Inferior parietal cortex (tissue), 1 donor: ENCODE data around the gene PIGT.
A peak's percentile ranks its signal among the peaks of the same experiment; 100 is the strongest.

ENCODE experiments used
- DNase-seq: peaks from one replicate; pipeline ENCODE4 v3.0.0-alpha.2; 2016; ENCODE audit errors: extremely low spot score

Gene PIGT

GRCh38 chr20:45415822-45416637 is at the start of gene PIGT:
Gene PIGT, plus strand, starts transcription at chr20:45416141. Its CDS starts 16 bp downstream, at chr20:45416157.
- peak; percentile 95 for DNase-seq

- no peak for DNase-seq
Observed at GRCh38 chr20:45366192-45366591, 49.7 kb upstream of the PIGT start.

DNA sequence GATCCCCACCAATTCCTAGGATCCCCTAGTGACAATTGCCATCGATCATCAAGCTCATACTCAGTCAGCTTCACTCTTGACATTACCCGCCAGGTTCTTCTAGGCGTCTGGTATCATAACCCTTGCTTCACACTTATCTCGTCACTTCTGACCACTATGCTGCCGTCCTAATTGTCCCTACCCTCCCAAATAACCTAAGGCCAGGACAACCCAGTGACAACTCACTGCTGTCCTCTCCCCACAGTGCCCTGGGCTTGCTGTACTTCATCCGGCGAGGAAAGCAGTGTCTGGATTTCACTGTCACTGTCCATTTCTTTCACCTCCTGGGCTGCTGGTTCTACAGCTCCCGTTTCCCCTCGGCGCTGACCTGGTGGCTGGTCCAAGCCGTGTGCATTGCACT is 49.3 kb upstream of the PIGT start:
- DNase-seq, result no peak

GRCh38 chr20:45367126-45367525 is 48.8 kb upstream of the PIGT start:
- no peak for DNase-seq

DNA sequence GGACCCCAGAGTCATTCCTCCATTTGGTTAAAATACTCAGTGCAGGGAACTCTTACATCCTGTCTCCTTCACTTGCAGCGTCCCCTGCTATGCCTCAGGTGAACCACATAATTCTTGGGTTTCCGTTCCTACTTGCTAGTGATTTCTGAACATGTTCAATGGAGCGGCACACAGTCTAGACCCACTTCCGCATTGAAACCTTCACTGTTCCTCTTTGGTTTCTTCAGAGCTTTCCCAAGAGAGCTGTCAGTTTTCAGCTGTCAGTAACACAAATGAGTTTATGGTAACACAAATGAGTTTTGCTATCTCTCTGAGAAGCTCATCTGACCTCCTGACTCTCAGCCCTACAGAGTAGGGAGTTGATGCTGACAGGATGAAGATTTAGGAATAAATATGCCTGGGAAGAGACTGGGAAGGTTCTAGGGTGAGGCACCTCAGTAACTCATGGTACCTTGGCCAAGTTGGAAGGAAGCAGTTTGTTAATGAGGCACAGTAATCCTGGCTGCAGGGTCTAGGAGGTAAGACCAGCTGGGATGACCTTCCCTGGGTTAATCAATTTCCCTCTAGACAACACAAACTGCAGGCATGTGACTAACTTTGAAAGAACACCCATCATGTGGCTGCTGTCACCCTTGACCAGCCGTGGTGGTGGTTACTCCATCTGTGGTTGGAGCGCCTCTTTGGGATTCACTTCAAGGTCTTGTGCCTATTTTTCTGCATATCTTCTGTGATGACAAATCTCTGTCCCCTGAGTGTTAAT is 47.5 kb upstream of the PIGT start:
- DNase-seq, result no peak

GRCh38 chr20:45370571-45371160 is 45.3 kb upstream of the PIGT start:
- no peak for DNase-seq

DNA sequence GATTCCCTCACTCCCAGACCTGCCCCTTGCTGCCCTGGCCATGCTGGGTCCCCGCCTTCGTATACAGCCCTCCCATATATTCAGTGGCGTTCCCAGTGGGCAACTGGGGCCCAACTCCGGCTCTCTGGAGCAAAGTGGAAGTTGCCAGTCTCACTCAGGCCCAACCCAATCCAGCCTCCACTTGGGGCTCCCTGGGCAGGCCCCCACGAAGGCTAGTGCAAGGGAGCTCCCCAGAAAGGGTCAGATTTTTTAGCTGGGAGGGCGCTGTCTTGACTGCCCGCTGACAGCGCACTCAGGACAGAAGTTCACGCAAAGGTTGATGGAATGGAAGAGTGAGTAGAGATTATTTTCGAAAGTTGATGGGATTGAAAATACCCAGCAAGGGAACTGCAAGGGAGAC is 43.7 kb upstream of the PIGT start:
- DNase-seq, result no peak

GRCh38 chr20:45372646-45373352 is 43.1 kb upstream of the PIGT start:
- DNase-seq, result no peak

- DNase-seq, result peak; percentile 93
Observed at GRCh38 chr20:45373353-45374100, 42.4 kb upstream of the PIGT start.

DNA sequence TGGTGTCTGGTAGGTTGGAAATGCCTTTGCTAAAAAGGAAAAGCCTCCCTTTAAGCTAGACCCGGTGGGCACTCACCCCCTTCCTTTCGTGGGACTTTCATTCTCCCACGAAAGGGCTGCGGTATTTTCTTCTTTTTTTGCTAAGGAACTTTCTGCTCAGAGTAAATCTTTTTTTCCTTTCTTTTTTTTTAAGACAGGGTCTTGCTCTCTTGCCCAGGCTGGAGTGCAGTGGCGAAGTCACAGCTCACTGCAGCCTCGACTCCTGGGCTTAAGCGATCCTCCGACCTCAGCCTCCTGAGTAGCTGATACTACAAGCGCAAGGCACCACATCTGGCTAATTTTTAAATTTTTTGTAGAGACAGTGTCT is 41.9 kb upstream of the PIGT start:
- DNase-seq, result no peak

DNA sequence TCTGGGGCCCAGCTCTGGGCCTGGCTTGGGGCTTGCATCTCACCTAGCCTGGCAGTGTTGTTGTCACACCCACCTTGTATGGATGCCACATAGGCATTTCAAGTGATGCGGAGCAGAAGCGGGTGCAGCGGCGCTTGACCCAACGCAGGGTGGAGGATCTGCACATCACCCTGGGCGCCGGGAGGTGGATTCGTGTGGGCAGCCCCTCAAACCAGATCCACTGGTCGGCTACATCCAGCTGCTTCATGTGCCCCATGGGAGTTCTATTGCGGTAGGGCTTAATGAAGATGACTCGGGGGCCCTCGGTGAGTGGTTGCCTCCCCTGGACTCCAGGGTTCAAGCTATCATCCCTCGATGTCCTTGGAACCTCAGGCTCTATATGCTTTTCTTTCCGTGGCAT is 41.0 kb upstream of the PIGT start:
- DNase-seq, result no peak

GRCh38 chr20:45377269-45377668 is 38.7 kb upstream of the PIGT start:
- no peak for DNase-seq

GRCh38 chr20:45378191-45378590 is 37.8 kb upstream of the PIGT start, which contains the start of gene TP53TG5:
Gene TP53TG5, minus strand, starts transcription at chr20:45378325. Its CDS starts 89 bp downstream, at chr20:45378236.
- peak; percentile 39 for DNase-seq

DNA sequence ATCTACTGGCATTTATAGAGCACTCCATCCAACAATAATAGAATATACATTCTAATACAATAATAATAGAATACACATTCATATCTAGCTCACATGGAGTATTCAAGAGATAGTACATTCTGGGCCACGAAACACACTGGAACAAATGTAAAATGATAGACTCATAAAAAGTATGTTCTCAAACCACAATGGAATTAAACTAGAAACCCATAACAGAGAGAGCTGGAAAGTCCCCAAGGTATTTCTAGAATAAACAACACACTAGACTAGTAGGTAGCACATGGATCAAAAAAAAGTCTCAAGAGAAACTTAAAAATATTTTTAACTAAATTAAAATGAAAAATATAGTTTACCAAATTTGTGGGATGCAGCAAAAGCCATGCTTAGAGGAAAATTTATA is 28.7 kb upstream of the PIGT start:
- no peak for DNase-seq

DNA sequence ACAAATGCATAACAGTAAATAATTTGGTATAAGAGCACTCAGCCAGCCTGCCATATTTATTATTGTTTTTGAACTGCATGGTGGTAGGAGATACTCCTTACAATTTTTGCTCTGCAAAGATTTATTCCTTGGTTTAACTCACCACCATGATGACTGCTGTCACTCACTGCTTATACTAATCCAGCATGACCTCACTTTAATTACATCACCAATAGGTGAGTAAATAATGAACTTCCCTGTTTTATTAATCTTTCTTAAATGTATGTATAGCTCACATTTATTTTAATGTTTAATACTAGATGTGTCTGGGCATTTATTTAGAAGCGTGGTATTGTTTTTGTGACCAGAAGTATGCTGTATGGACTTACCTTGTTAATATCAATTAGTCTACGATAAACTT is 25.0 kb upstream of the PIGT start:
- DNase-seq, result no peak

- no peak for DNase-seq
Observed at GRCh38 chr20:45391559-45391958, 24.4 kb upstream of the PIGT start.

- peak; percentile 57 for DNase-seq
Observed at GRCh38 chr20:45392733-45393132, 23.2 kb upstream of the PIGT start.

DNA sequence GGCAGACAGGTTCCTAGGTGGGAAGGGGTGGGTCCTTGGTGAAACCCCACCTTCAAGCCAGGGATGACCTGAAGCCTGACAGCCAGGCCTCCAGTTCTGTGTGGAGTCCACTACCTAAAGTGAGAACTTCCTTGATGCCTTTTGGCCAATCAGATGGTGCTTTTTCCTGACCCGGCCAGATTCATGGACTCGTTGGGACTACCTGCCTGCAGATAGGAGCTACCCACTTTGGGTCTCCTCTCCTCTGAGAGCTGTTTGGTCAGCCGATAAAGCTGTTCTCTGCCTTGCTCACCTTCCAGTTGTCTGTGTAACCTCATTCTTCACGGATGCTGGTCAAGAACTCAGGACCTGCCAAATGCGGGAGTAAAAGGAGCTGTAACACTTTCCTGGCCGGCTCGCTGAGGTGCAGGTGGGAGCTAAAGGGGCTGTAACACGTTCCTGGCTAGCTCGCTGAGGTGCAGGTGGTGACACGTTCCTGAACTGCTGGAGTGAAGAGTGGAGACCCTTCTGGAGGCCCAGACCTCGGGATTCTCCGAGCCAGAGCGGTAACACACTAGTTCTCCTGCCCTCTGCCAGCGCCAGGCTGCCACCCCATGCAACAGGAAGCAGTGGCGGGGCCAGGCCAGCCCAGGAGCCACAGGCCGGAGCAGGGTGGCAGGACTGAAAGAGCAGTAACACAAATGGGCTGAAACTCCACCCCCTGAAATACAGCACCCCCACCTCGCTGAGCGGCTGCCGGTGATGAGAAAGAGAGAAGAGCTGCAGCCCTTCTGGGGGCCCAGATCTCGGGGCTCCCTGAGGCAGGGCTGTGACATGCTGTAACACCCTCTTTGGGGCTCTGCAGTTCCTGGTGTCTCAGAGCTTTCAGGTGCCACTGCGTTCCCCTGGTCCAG is 21.5 kb upstream of the PIGT start:
- no peak for DNase-seq

DNA sequence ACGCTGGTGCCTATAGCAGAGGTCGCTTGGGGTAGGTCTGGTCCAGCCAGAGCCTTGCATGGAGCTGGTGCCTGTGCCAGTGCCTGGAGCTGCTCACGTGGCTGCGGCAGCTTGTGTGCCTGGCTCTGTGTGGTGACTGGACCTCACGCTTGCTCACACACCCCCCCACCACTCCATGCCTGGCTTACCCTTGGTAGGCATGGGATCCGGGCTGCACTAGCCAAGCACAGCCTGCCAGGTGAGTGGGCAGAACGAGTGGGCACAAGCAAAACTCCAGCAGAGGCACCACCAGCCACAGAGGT is 20.9 kb upstream of the PIGT start:
- DNase-seq, result no peak

DNA sequence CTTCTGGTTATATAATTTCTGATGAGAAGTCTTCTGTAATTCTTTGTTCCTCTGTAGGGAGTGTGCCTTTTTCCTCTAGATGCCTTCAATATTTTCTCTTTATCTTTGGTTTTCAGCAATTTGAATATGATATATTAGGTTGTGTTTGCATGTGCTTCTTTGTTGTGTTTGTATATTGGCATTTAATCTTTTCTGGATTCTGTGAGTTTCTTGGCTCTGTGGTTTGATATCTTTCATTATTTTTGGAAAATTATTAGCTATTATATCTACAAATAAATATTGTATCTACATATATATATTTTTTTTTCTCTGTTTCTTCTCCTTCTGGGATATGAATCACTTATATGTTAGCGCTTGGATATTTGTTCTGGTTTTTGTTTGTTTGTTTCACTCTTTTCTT is 16.9 kb upstream of the PIGT start:
- DNase-seq, result no peak
